IMR-90 (cell line): ENCODE measurements around the gene EIF4E1B. TPM values are rescaled to one million over a fixed set of nuclear protein-coding genes. Genes with fewer than 3 reads are reported as not detected.

Experiments used
- ATAC-seq: fragments of 200-7000 bp; cut with Tn5 transposase; 2 replicates; pipeline ENCODE4 v1.9.1; 2020; ENCODE audit warnings: low read depth, mild to moderate bottlenecking, moderate library complexity
- BruUV-seq: library from RNA; stranded (reverse); fragments of 400-500 nt; replicated peaks from 2 replicates; lab custom pipeline; 2021; lab: Mats Ljungman, UMichigan
- CTCF ChIA-PET: fragments of 300-600 bp; formaldehyde crosslinking; extraction: SDS; loops from one replicate; lab custom pipeline; 2021; ENCODE audit warnings: antibody characterized with exemption; lab: Yijun Ruan, JAX
- POLR2A ChIA-PET: fragments of 300-600 bp; sonication (Branson Sonifier 250); formaldehyde crosslinking; loops from one replicate; lab custom pipeline; 2022; ENCODE audit warnings: antibody characterized with exemption; ENCODE audit not compliant: unreplicated experiment; lab: Charles Lee
- DNase-seq: peaks from one replicate; pipeline ENCODE4 v3.0.0; 2013
- H2AFZ ChIP-seq: replicated peaks from 2 replicates; pipeline ENCODE3; 2013; ENCODE audit warnings: low read length, mild to moderate bottlenecking; ENCODE audit not compliant: poor library complexity
- H2AK5ac ChIP-seq: 2 replicates; pipeline ENCODE4 v1.6.1; 2013; ENCODE audit warnings: low read depth, low read length, inconsistent platforms
- H2AK9ac ChIP-seq: replicated peaks from 2 replicates; pipeline ENCODE3; 2013; ENCODE audit warnings: mild to moderate bottlenecking, low read depth, low read length, moderate library complexity; ENCODE audit not compliant: poor library complexity
- H2BK120ac ChIP-seq: 2 replicates; pipeline ENCODE4 v1.6.1; 2013; ENCODE audit warnings: low read depth, low read length, inconsistent platforms
- H2BK15ac ChIP-seq: 3 replicates; pipeline ENCODE4 v1.6.1; 2013; ENCODE audit warnings: low read depth, low read length, inconsistent platforms
- H2BK20ac ChIP-seq: 2 replicates; pipeline ENCODE4 v1.6.1; 2013; ENCODE audit warnings: low read depth, mild to moderate bottlenecking, inconsistent platforms, low read length, moderate library complexity
- H2BK5ac ChIP-seq: 2 replicates; pipeline ENCODE4 v1.6.1; 2013; ENCODE audit warnings: mild to moderate bottlenecking, low read depth, low read length, inconsistent platforms; ENCODE audit not compliant: poor library complexity, severe bottlenecking
- H3K14ac ChIP-seq: replicated peaks from 2 replicates; pipeline ENCODE4 v1.6.1; 2013; ENCODE audit warnings: low read depth, low read length, inconsistent platforms
- H3K18ac ChIP-seq: 2 replicates; pipeline ENCODE4 v1.6.1; 2013; ENCODE audit warnings: low read depth, low read length, control low read depth
- H3K23ac ChIP-seq: 2 replicates; pipeline ENCODE4 v1.6.1; 2013; ENCODE audit warnings: low read depth, low read length, inconsistent platforms
- H3K27ac ChIP-seq: 2 replicates; pipeline ENCODE4 v1.5.1; 2013; ENCODE audit warnings: mild to moderate bottlenecking, control low read depth, low read length; ENCODE audit not compliant: insufficient read depth
- H3K27me3 ChIP-seq: 2 replicates; pipeline ENCODE4 v1.6.1; 2013; ENCODE audit warnings: low read length; ENCODE audit not compliant: control insufficient read depth, insufficient read depth
- H3K36me3 ChIP-seq: 2 replicates; pipeline ENCODE4 v1.6.1; 2013; ENCODE audit warnings: low read length, mixed read lengths; ENCODE audit not compliant: control insufficient read depth, insufficient read depth
- H3K4ac ChIP-seq: 2 replicates; pipeline ENCODE4 v1.6.1; 2013; ENCODE audit warnings: low read depth, low read length, inconsistent platforms
- H3K4me1 ChIP-seq: 2 replicates; pipeline ENCODE4 v1.6.1; 2013; ENCODE audit warnings: low read length, mixed read lengths; ENCODE audit not compliant: control insufficient read depth, insufficient read depth
- H3K4me2 ChIP-seq: 2 replicates; pipeline ENCODE4 v1.6.1; 2013; ENCODE audit warnings: low read depth, mild to moderate bottlenecking, control low read depth, low read length, moderate library complexity
- H3K4me3 ChIP-seq: 2 replicates; pipeline ENCODE4 v1.5.1; 2013; ENCODE audit warnings: low read depth, mild to moderate bottlenecking, control low read depth, low read length, moderate library complexity; ENCODE audit not compliant: insufficient read depth
- H3K56ac ChIP-seq: 2 replicates; pipeline ENCODE4 v1.6.1; 2013; ENCODE audit warnings: low read length, inconsistent platforms; ENCODE audit not compliant: insufficient read depth; ENCODE audit errors: extremely low read depth
- H3K79me1 ChIP-seq, 2 experiments: 2 replicates each; pipeline ENCODE4 v1.6.1; 2013; ENCODE audit warnings: low read length in 2 of 2, inconsistent platforms in 1 of 2, low read depth in 1 of 2
- H3K9ac ChIP-seq: 2 replicates; pipeline ENCODE4 v1.6.1; 2013; ENCODE audit warnings: low read depth, low read length, control low read depth
- H3K9me1 ChIP-seq: 2 replicates; pipeline ENCODE4 v1.6.1; 2013; ENCODE audit warnings: low read length, inconsistent platforms; ENCODE audit not compliant: insufficient read depth
- H3K9me3 ChIP-seq: 2 replicates; pipeline ENCODE4 v1.6.1; 2013; ENCODE audit warnings: low read length; ENCODE audit not compliant: control insufficient read depth, insufficient read depth
- H4K20me1 ChIP-seq: 2 replicates; pipeline ENCODE4 v1.6.1; 2013; ENCODE audit warnings: low read length, inconsistent platforms; ENCODE audit not compliant: insufficient read depth
- H4K5ac ChIP-seq: 2 replicates; pipeline ENCODE4 v1.6.1; 2013; ENCODE audit warnings: mild to moderate bottlenecking, low read depth, low read length, control low read depth
- H4K8ac ChIP-seq, 2 experiments: 2 replicates each; pipeline ENCODE4 v1.6.1; 2013; ENCODE audit warnings: low read depth in 2 of 2, low read length in 2 of 2, control low read depth in 1 of 2, inconsistent platforms in 1 of 2
- H4K91ac ChIP-seq: 2 replicates; pipeline ENCODE4 v1.6.1; 2013; ENCODE audit warnings: low read depth, low read length, inconsistent platforms; ENCODE audit not compliant: insufficient read depth
- BHLHE40 ChIP-seq: fragments of 150-350 bp; IDR thresholded peaks from 2 replicates; pipeline ENCODE4 v1.6.1; 2016; ENCODE audit warnings: mild to moderate bottlenecking, low read depth, low read length
- CEBPB ChIP-seq: IDR thresholded peaks from 2 replicates; pipeline ENCODE4 v1.6.1; 2012; ENCODE audit warnings: low read depth, low read length, improper control_type of control experiment
- CHD1 ChIP-seq: IDR thresholded peaks from 2 replicates; pipeline ENCODE4 v1.6.1; 2012; ENCODE audit warnings: low read depth, low read length, improper control_type of control experiment
- CTCF ChIP-seq: conservative IDR thresholded peaks from 2 replicates; pipeline ENCODE4 v1.5.1; 2012; ENCODE audit warnings: mild to moderate bottlenecking, low read depth, low read length, improper control_type of control experiment
- ELK1 ChIP-seq: fragments of 150-350 bp; IDR thresholded peaks from 2 replicates; pipeline ENCODE4 v1.6.1; 2016; ENCODE audit warnings: low read depth, mild to moderate bottlenecking, low read length, moderate library complexity, borderline replicate concordance
- FOS ChIP-seq: fragments of 150-350 bp; IDR thresholded peaks from 2 replicates; pipeline ENCODE4 v1.6.1; 2016; ENCODE audit warnings: low read depth, low read length
- MAFK ChIP-seq: IDR thresholded peaks from 2 replicates; pipeline ENCODE4 v1.6.1; 2012; ENCODE audit warnings: low read depth, low read length, improper control_type of control experiment
- MAZ ChIP-seq: IDR thresholded peaks from 2 replicates; pipeline ENCODE4 v1.6.1; 2012; ENCODE audit warnings: low read depth, mild to moderate bottlenecking, low read length, improper control_type of control experiment, moderate library complexity, borderline replicate concordance
- MXI1 ChIP-seq: IDR thresholded peaks from 2 replicates; pipeline ENCODE4 v1.6.1; 2012; ENCODE audit warnings: low read depth, mild to moderate bottlenecking, low read length, moderate library complexity, borderline replicate concordance
- NFE2L2 ChIP-seq: fragments of 150-350 bp; IDR thresholded peaks from 2 replicates; pipeline ENCODE4 v1.6.1; 2016; ENCODE audit warnings: low read depth, mild to moderate bottlenecking, low read length
- POLR2A ChIP-seq: IDR thresholded peaks from 2 replicates; pipeline ENCODE4 v1.6.1; 2012; ENCODE audit warnings: mild to moderate bottlenecking, low read depth, low read length
- RAD21 ChIP-seq: IDR thresholded peaks from 2 replicates; pipeline ENCODE4 v1.6.1; 2012; ENCODE audit warnings: low read length, improper control_type of control experiment
- RCOR1 ChIP-seq: IDR thresholded peaks from 2 replicates; pipeline ENCODE4 v1.6.1; 2012; ENCODE audit warnings: mild to moderate bottlenecking, low read length, improper control_type of control experiment; ENCODE audit not compliant: insufficient replicate concordance
- RFX5 ChIP-seq: IDR thresholded peaks from 2 replicates; pipeline ENCODE4 v1.8.0; 2012; ENCODE audit warnings: low read depth, mild to moderate bottlenecking, low read length, moderate library complexity
- SMC3 ChIP-seq: fragments of 150-350 bp; IDR thresholded peaks from 2 replicates; pipeline ENCODE4 v1.6.1; 2016; ENCODE audit warnings: low read depth, mild to moderate bottlenecking, antibody characterized with exemption, low read length, moderate library complexity
- USF2 ChIP-seq: fragments of 150-350 bp; IDR thresholded peaks from 2 replicates; pipeline ENCODE4 v1.6.1; 2017; ENCODE audit warnings: mild to moderate bottlenecking, antibody characterized with exemption, low read length, low read depth
- WGBS, 2 experiments: methylation state at CpG; one replicate each; pipeline versions ENCODE4 v1.1.5 to v1.1.7; 2013; ENCODE audit warnings: missing lambda C conversion rate in 2 of 2; ENCODE audit not compliant: insufficient read length in 1 of 2; ENCODE audit errors: extremely low coverage in 2 of 2; 5-methylcytosine and 5-hydroxymethylcytosine counted together
- dilution Hi-C: fragments of 300-500 bp; cut with HindIII; formaldehyde crosslinking; loops from one replicate; pipeline ENCODE4 v1.14.3; 2018; ENCODE audit warnings: low sequenced_read_pairs; ENCODE audit not compliant: unreplicated experiment
- in situ Hi-C: fragments of 300-500 bp; cut with MboI; formaldehyde crosslinking; loops from 3 replicates; pipeline ENCODE4 v1.14.3; 2019; ENCODE audit warnings: low sequenced_read_pairs, inconsistent platforms, mixed read lengths
- intact Hi-C: fragments of 100-400 bp; cut with micrococcal nuclease; formaldehyde crosslinking; loops from 2 replicates; pipeline ENCODE4 v1.10.0; 2022
- polyA plus RNA-seq, 3 experiments: library from polyadenylated mRNA; depleted of rRNA; stranded (reverse); fragments of >200 nt; gene quantifications; 2 replicates each; pipeline ENCODE4 v1.2.3, GENCODE V29; 2012; ENCODE audit warnings: low replicate concordance in 1 of 3
- total RNA-seq: library from RNA; depleted of rRNA; stranded (reverse); fragments of >200 nt; gene quantifications from 2 replicates; pipeline ENCODE4 v1.2.3, GENCODE V29; 2012

The EIF4E1B gene
- total and polyA plus RNA-seq, 2 of the 4 experiments (the other 2 are of a cell fraction), result not detected

- Histone ChIP-seq H3K23ac (no peak overlapping the region), H3K9me1 (no peaks in the 10 kb centered on the region), H2BK5ac (no peak overlapping the region), H3K4me2 (no peak overlapping the region), H2BK20ac (no peak overlapping the region), H3K9ac (no peak overlapping the region), H2AFZ (no peak overlapping the region), H2AK9ac (no peak overlapping the region), H3K4me3 (no peak overlapping the region), H2BK120ac (no peak overlapping the region), H3K27me3 (peaks cover 50% of the 10 kb centered on the region), H3K14ac (no peak overlapping the region), H3K79me1 (no peaks in the 10 kb centered on the region), H3K56ac (no peak overlapping the region), H3K27ac (no peak overlapping the region), H4K8ac (no peak overlapping the region), H3K36me3 (no peaks in the 10 kb centered on the region), H3K4ac (no peak overlapping the region), H4K20me1 (no peaks in the 10 kb centered on the region; the same call in 1 of the 2 replicates), H2BK15ac (no peak overlapping the region), H3K18ac (no peak overlapping the region), H3K4me1 (no peaks in the 10 kb centered on the region), H4K5ac (no peak overlapping the region), H3K9me3 (0 out of 2 replicates have a peak, but pooled peaks cover 2% of the 10 kb centered on the region), H2AK5ac (no peak overlapping the region), H4K91ac (no peak overlapping the region)
- no peak for DNase-seq
- intact Hi-C loops (no loop called here), in situ Hi-C loops (no loop called here), dilution Hi-C loops (no loop called here)
- POLR2A ChIA-PET, result no interaction called here
- ATAC-seq, result no peak
- TF ChIP-seq USF2 (no peak), CTCF (no peak), ELK1 (no peak), NFE2L2 (no peak), RAD21 (no peak), MXI1 (no peak), MAFK (no peak), RFX5 (no peak), MAZ (no peak), BHLHE40 (no peak), FOS (no peak), POLR2A (no peak), RCOR1 (no peak), SMC3 (no peak), CEBPB (no peak), CHD1 (no peak)
- WGBS, 2 experiments, result 42% methylated on average over 4 of the region's 8 CpGs; no CpG with 5 or more reads in 1 of the 2 experiments
- CTCF ChIA-PET, result interaction anchor here (2.1 kb wide), 1 partner anchor 10 kb away, joined by 13 read pairs; no protein-coding TSS in a partner anchor
- BruUV-seq, result no TSS peak
These were observed 40.0 kb downstream of the EIF4E1B start for GRCh38 chr5:176670449-176670848.
